ENCODE results near the gene KIAA0319L.

DNA sequence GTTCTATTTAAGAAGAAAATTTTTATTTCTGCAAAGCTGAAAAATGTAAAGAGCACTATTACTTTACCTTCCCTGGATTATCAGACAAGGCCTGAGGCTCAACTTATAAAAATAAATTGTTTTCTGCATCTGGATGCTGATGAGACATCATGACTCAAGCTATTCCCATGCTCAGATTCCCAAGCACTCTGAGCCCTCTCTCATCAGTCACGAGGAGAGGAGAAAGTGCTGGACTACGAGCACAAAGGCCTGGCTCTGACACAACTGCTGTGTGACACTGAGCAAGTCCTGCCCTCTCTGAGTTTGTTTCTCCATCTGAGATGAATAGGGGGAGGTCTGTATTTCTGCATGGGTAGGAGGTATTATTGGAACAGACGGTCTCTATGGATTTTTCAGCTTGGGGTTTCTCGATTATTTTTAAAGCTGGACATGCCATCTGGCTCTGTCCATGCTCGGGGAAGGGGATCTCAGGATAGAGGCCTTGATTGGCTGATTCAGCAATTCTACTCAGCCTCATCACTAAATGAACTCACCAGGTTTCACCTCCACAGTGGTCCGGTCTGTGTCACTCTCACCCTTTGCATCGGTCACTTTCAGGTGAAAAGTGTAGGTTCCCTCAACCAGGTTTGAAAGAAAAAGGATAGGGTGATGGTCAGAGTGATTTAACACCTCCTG lies 107.7 kb downstream of the KIAA0319L start:
- TF ChIP-seq NR2F2 (IDR thresholded peaks at IDR 0.05): no peak
- no peak for TF ChIP-seq CTCF (IDR thresholded peaks at IDR 0.05; ENCODE audit: low read depth, low read length, missing input control)
- no peak for TF ChIP-seq REST (IDR thresholded peaks at IDR 0.05)
- TF ChIP-seq, protein P1, sequence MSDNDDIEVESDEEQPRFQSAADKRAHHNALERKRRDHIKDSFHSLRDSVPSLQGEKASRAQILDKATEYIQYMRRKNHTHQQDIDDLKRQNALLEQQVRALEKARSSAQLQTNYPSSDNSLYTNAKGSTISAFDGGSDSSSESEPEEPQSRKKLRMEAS (IDR thresholded peaks at IDR 0.05): no peak
- no peak for TF ChIP-seq RXRA (IDR thresholded peaks at IDR 0.05)
- TF ChIP-seq EGR1 (IDR thresholded peaks at IDR 0.05; ENCODE audit: low read depth in 2 of 2): no peak
- TF ChIP-seq FOXA1 (IDR thresholded peaks at IDR 0.05): no peak
- no peak for TF ChIP-seq YY1 (IDR thresholded peaks at IDR 0.05)
- no peak for TF ChIP-seq RAD21 (IDR thresholded peaks at IDR 0.05)
- TF ChIP-seq TAF1 (conservative IDR thresholded peaks at IDR 0.05): no peak
- TF ChIP-seq GABPA (IDR thresholded peaks at IDR 0.05 in 1 of 2, conservative IDR thresholded peaks at IDR 0.05 in 1 of 2): no peak
- TF ChIP-seq SP1 (IDR thresholded peaks at IDR 0.05): no peak

Measured in liver (tissue), 3 donors.